K562 (cell line): ENCODE measurements around the gene STRIP1. TPM values are rescaled to one million over a fixed set of nuclear protein-coding genes. Genes with fewer than 3 reads are reported as not detected.

Experiments used
- BRF1 ChIP-seq: IDR thresholded peaks from 3 replicates; pipeline ENCODE4 v1.6.1; 2011; ENCODE audit warnings: borderline replicate concordance, mild to moderate bottlenecking; ENCODE audit not compliant: insufficient read length; ENCODE audit errors: extremely low read depth
- CBX8 ChIP-seq: fragments of 200-600 bp; sonication (generic); IDR thresholded peaks from 2 replicates; pipeline ENCODE4 v1.6.1; 2012; ENCODE audit warnings: borderline replicate concordance, mixed run types, low read depth, mild to moderate bottlenecking, moderate library complexity, mixed read lengths, low read length, control low read depth, inconsistent platforms; ENCODE audit not compliant: poor library complexity, severe bottlenecking; ENCODE audit errors: extremely low read depth
- GTF2A2 ChIP-seq: IDR thresholded peaks from 2 replicates; pipeline ENCODE4 v1.6.1; 2016; ENCODE audit warnings: mild to moderate bottlenecking, missing genetic modification characterization, missing compliant biosample characterization
- KLF1 ChIP-seq: fragments of 450-650 bp; IDR thresholded peaks from 2 replicates; pipeline ENCODE4 v1.6.1; 2016; ENCODE audit warnings: missing genetic modification characterization, missing compliant biosample characterization
- NCOA1 ChIP-seq: fragments of 450-650 bp; IDR thresholded peaks from 2 replicates; pipeline ENCODE4 v1.6.1; 2016; ENCODE audit warnings: low read depth
- NCOA2 ChIP-seq, 2 experiments: fragments of 450-650 bp; IDR thresholded peaks; 2 replicates each; pipeline ENCODE4 v1.6.1; 2018; ENCODE audit warnings: mild to moderate bottlenecking in 2 of 2, moderate library complexity in 1 of 2; ENCODE audit not compliant: partially characterized antibody in 2 of 2
- NFIC ChIP-seq: fragments of 450-650 bp; IDR thresholded peaks from 2 replicates; pipeline ENCODE4 v1.6.1; 2017; ENCODE audit warnings: mild to moderate bottlenecking, inconsistent platforms
- NFYB ChIP-seq: IDR thresholded peaks from 2 replicates; pipeline ENCODE4 v1.6.1; 2011; ENCODE audit warnings: mild to moderate bottlenecking, moderate library complexity; ENCODE audit not compliant: insufficient read length; ENCODE audit errors: extremely low read depth
- PML ChIP-seq: IDR thresholded peaks from 2 replicates; pipeline ENCODE4 v1.6.1; 2012; ENCODE audit warnings: low read length, inconsistent platforms
- SIX5 ChIP-seq, 2 experiments: IDR thresholded peaks; 2 replicates each; pipeline ENCODE4 v1.6.1; 2011; ENCODE audit warnings: low read length in 2 of 2, borderline replicate concordance in 1 of 2, low read depth in 1 of 2, mild to moderate bottlenecking in 1 of 2, moderate library complexity in 1 of 2; ENCODE audit not compliant: insufficient read depth in 1 of 2
- SMC3 ChIP-seq: conservative IDR thresholded peaks from 2 replicates; pipeline ENCODE4 v1.6.1; 2011; ENCODE audit warnings: low read depth, low read length, improper control_type of control experiment; ENCODE audit not compliant: insufficient read depth
- ZFPM2 ChIP-seq: fragments of 250-450 bp; sonication (Bioruptor Pico); IDR thresholded peaks from 2 replicates; pipeline ENCODE4 v1.5.1; 2022; ENCODE audit warnings: mild to moderate bottlenecking
- ZNF217 ChIP-seq: sonication (generic); formaldehyde crosslinking; IDR thresholded peaks from 2 replicates; pipeline ENCODE4 v1.8.0; 2022; ENCODE audit warnings: mild to moderate bottlenecking, missing genetic modification reagents
- ZNF282 ChIP-seq: sonication (generic); formaldehyde crosslinking; IDR thresholded peaks from 2 replicates; pipeline ENCODE4 v1.8.1; 2023; ENCODE audit warnings: missing genetic modification reagents
- ZNF316 ChIP-seq: fragments of 450-650 bp; IDR thresholded peaks from 2 replicates; pipeline ENCODE4 v1.6.1; 2016
- ZNF445 ChIP-seq: fragments of 250-450 bp; sonication (Bioruptor Pico); IDR thresholded peaks from 2 replicates; pipeline ENCODE4 v1.4.0; 2020; ENCODE audit warnings: low read depth, mild to moderate bottlenecking, moderate library complexity
- ZNF589 ChIP-seq: fragments of 200-800 bp; sonication (Bioruptor generic); IDR thresholded peaks from 2 replicates; pipeline ENCODE4 v1.6.1; 2016; ENCODE audit warnings: low read depth, missing genetic modification characterization, missing compliant biosample characterization
- ZNF79 ChIP-seq: fragments of 250-450 bp; sonication (Bioruptor Pico); IDR thresholded peaks from 2 replicates; pipeline ENCODE4 v1.4.0; 2020; ENCODE audit warnings: low read depth, mild to moderate bottlenecking, moderate library complexity
- polyA plus RNA-seq, 8 experiments: library from polyadenylated mRNA; depleted of rRNA in 4 of 8; stranded (reverse) in 5 of 8; unstranded in 3 of 8; fragments of >200 nt; fragmentation: Nextera tagmentation in 2 of 8; fragmentation: Illumina TruSeq in 1 of 8; extraction: Ambion mirVana in 2 of 8; extraction: Trizol in 1 of 8; gene quantifications; 2 replicates each; pipeline versions ENCODE4 v1.2.1 to v1.2.3, GENCODE V29; 2011 to 2014; ENCODE audit warnings: inconsistent platforms in 1 of 8, missing spikeins in 1 of 8
- total RNA-seq, 7 experiments: library from RNA; depleted of rRNA in 6 of 7; stranded (reverse); fragments of >200 nt in 6 of 7; fragmentation: Illumina TruSeq in 2 of 7; extraction: Trizol in 2 of 7; gene quantifications; 2 replicates each; pipeline versions ENCODE4 v1.2.1 to v1.2.3, GENCODE V29; 2011 to 2021; ENCODE audit warnings: low replicate concordance in 1 of 7
- TF ChIP-seq, protein P1 (sequence below): fragments of 450-650 bp; formaldehyde crosslinking; IDR thresholded peaks from 2 replicates; pipeline ENCODE4 v1.4.0; 2020; ENCODE audit warnings: mild to moderate bottlenecking, moderate library complexity
- TF ChIP-seq, protein P2 (sequence below), 2 experiments: fragments of 450-650 bp in 1 of 2; sonication (generic) in 1 of 2; formaldehyde crosslinking; conservative IDR thresholded peaks; 2 replicates each; pipeline versions ENCODE4 v1.4.0 to v1.8.1; 2020 to 2022; ENCODE audit warnings: mild to moderate bottlenecking in 1 of 2, missing genetic modification reagents in 1 of 2

STRIP1 gene
- total and polyA plus RNA-seq, 9 of the 15 experiments (the other 6 are each of a cell fraction or from before 2014, with no cell fraction given): 9.9 to 42.3 (median 32.0) TPM

DNA sequence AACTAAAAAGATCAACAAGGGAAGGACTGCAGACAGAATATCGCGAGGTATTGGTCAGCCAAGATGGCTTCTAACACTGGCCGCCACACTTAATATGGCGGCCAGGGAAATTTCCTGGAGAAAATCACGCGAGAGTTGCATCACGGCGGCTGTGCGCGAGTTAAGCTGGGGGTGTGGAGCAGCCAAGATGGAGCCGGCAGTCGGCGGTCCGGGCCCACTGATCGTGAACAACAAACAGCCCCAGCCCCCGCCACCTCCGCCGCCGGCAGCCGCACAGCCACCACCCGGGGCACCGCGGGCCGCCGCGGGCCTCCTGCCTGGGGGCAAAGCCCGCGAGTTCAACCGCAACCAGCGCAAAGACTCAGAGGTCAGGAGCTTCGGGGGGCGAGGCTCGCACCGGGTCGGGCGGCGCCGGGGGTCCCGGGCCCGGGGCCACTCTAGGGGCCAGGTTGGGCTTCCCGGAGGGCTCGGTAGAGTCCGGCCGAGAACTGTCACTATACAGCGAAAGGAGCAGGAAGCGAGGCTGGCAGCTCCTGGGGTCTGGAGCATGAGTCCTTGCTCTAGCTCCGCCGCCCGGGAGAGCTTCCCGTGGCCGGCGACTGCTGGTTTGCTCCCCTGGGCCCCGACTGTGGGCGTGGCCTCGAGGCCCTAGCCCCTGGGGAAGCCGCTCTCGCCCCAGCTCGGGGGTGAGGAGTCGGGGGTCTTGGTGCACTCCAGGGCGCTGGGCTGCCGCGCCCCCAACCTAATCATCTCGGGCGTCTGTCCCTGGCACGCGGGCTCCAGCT is at the start of gene STRIP1 (continued):
- no peak for TF ChIP-seq SMC3
- TF ChIP-seq NCOA1: no peak
- 0 out of 2 replicates have a peak, but pooled peaks have one; percentile 50 for TF ChIP-seq NFIC
- TF ChIP-seq ZNF316: 0 out of 2 replicates have a peak, but pooled peaks have one; percentile 4
- peak; percentile 97 for TF ChIP-seq ZNF589 (CRISPR knock-in tag)
- TF ChIP-seq PML: peak; percentile 68; the same call in 1 of the 2 replicates
- TF ChIP-seq ZNF217 (CRISPR knock-in tag): no peak
- TF ChIP-seq ZNF445 (CRISPR knock-in tag): 0 out of 2 replicates have a peak, but pooled peaks have one; percentile 32
- TF ChIP-seq SIX5 (IDR thresholded peaks at IDR 0.05; ENCODE audit: borderline replicate concordance in 1 of 2, insufficient read depth in 1 of 2, low read depth in 1 of 2, low read length in 2 of 2): peak; percentile 94
- TF ChIP-seq, protein P1, sequence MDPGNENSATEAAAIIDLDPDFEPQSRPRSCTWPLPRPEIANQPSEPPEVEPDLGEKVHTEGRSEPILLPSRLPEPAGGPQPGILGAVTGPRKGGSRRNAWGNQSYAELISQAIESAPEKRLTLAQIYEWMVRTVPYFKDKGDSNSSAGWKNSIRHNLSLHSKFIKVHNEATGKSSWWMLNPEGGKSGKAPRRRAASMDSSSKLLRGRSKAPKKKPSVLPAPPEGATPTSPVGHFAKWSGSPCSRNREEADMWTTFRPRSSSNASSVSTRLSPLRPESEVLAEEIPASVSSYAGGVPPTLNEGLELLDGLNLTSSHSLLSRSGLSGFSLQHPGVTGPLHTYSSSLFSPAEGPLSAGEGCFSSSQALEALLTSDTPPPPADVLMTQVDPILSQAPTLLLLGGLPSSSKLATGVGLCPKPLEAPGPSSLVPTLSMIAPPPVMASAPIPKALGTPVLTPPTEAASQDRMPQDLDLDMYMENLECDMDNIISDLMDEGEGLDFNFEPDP: no peak
- TF ChIP-seq ZFPM2: 0 out of 2 replicates have a peak, but pooled peaks have one; percentile 64
- TF ChIP-seq NFYB: no peak
- no peak for TF ChIP-seq BRF1
- no peak for TF ChIP-seq ZNF282 (CRISPR knock-in tag)
- TF ChIP-seq NCOA2 (IDR thresholded peaks at IDR 0.05; ENCODE audit: partially characterized antibody in 2 of 2): no peak
- TF ChIP-seq GTF2A2 (tag): peak; percentile 51; the same call in 1 of the 2 replicates
- TF ChIP-seq, protein P2, sequence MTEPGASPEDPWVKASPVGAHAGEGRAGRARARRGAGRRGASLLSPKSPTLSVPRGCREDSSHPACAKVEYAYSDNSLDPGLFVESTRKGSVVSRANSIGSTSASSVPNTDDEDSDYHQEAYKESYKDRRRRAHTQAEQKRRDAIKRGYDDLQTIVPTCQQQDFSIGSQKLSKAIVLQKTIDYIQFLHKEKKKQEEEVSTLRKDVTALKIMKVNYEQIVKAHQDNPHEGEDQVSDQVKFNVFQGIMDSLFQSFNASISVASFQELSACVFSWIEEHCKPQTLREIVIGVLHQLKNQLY (CRISPR knock-in tag; conservative IDR thresholded peaks at IDR 0.05): no peak
- no peak for TF ChIP-seq KLF1 (tag)
- no peak for TF ChIP-seq ZNF79 (CRISPR knock-in tag)
- TF ChIP-seq CBX8: no peak
